ENCODE measurements around the gene CCDC197.

The CCDC197 gene

DNA sequence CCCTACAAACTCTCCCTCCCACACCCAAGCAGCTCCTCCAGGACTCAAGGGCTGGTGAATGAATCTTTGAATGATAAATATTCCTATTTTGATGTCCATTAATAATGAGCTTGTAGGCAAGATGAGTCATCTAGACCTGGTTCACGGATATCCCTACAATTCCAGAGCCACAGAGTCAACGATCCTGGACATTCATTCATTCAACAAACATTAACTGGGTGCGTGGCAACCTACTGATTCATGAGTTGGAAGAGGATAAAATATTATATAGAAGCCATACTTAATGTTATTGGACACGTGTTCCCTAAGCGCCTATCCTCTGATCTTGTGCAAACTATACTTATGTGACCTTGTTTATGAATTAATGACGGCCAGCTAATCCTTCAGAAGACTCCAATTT is 28.6 kb downstream of the CCDC197 start:
- DNase-seq (ENCODE audit: low read depth in 2 of 2): no peak

DNA sequence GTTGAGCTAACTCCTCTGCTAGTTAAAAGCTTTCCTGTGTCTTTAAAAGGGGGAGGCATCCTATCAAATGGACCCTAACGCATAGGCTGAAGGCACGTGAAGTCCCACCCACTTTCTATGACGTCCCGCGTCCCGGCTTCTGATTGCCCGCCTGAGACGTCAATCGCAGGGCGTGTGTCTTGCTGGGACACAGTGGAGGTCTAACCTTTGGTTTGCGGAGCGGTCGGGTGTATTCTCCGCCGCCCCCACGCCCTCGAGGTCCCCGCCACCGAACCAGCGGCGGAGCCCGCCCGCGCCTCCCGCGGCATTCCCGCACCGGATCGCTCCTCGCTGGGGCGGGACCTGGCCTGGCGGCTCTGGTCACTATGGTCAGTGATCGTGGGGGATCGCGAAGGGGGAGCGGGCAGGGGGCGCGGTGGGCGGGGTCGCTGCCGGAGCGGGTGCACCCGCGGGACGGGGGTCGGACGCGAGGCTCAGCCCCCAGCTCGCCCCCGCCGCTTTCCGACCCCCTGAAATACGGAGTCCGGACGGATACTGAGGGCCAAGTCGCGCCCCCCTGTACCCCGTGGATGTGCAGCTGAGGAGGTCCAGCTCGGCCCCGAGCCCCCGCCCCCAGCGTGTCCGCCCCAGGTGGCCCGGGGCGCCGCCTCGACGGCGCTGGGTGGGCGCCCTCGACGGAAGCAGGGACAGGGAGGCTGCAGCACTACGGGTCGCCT is 29.2 kb downstream of the CCDC197 start, which contains the start of gene OTUB2:
Gene OTUB2, plus strand, starts transcription at position 168 of the 716 bp plus-strand sequence. Its CDS starts 198 bp downstream, at position 366.
- peak; percentile 87 to 93 for DNase-seq (ENCODE audit: low read depth in 2 of 2)

DNA sequence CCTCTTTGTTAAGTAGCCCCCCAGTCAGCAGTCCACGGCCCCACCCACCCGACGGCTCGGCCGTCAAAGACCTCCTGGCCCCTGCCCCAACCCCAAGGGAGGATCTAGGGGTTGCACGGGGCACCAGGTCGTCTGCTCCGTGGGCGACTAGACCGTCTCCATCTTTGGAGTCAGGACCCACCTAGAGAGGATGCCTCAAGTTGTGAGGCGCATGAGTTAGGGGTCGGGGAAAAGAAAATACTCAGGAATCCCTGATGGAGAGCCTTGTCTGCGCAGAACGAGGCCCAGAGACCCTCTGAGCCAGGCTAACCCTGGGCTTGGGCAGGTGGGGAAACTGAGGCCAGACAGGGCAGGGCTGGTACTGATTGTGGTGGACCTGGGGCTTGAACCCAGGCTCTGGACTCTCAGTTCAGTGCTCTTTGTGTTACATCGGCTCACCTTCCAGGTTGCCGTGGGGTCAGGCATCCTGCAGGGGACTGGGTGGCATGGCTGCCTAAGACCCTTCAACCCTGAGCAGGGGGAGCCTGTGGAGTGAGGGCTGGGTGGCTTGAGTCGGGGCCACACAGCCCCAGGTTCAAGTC is 29.9 kb downstream of the CCDC197 start:
- no peak for DNase-seq (ENCODE audit: low read depth in 2 of 2)

DNA sequence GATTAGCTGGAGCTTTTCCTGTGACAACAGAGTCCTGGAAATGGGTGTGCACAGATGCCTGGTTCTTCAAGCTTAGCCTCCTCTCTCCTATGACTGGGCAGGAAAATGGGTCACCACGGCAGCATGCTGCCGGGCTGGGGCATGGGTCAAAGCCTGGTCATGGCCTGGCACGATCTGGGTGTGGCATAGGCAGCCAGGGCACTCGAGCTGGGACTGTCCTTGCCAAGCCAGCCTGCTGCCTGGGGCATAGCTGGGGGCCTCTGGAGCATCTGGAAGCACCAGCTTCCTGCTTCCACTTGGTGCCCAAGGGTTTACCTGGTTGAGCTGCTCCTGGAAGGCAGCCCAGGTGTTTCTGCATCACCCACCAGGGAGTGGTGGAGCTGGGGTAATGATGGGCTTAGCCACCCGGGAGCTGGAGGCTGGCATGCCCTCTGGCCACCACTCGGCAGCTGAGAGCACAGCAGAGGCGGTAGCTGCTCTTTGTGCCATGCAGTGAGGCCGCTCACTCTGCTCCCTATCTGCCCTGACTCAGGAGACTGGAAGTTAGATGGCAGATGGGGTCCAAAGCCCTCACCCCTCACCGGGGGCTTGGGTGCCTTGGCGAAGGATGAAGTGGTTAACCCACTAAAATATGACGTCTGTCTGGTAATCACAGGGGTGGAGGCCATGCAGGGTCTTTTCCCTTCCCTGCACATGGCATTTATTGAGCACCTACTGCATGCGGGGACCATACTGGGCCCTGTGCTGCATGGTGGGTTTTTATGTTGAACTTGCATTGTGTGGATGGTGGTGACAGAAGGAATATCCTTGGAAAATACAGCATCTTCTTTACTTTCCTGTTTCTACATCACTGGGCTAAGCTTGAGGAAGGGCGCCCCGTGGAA is 30.7 kb downstream of the CCDC197 start:
- DNase-seq (ENCODE audit: low read depth in 2 of 2): no peak

DNA sequence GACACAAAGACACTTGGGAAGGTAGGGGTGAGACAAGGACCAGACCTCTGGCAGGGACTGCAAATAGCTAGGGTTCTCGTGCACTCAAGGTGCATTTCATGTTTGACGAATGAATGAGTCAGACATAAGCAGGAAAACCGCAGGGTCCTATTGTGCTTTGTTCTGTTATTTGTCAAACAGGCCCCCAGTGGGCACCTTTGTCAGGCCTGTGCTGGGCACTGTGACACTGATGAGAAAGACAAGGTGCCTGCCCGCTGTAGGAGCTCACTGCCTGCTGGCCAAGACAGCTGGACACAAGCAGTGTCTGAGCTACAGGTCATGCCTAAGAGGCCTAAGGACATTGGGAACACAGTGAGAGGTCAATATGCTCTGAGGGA is 31.3 kb downstream of the CCDC197 start:
- no peak for DNase-seq (ENCODE audit: low read depth in 2 of 2)

DNA sequence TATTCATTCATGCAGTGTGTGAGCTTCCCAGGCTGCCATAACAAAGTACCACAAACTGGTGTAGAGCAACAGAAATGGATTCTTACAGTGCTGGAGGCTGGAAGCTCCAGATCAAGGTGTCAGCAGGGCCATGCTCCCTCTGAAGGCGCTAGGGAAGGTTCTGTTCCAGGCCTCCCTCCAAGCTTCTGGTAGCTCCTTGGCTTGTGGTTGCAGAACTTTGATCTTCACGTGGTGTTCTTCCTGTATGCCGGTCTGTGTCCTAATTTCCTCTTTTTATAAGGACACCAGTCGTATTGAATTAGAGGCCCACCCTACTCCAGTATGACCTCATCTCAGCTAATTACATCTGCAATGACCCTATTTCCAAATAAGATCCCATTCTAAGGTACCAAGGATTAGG is 32.2 kb downstream of the CCDC197 start:
- DNase-seq (ENCODE audit: low read depth in 2 of 2): no peak

DNA sequence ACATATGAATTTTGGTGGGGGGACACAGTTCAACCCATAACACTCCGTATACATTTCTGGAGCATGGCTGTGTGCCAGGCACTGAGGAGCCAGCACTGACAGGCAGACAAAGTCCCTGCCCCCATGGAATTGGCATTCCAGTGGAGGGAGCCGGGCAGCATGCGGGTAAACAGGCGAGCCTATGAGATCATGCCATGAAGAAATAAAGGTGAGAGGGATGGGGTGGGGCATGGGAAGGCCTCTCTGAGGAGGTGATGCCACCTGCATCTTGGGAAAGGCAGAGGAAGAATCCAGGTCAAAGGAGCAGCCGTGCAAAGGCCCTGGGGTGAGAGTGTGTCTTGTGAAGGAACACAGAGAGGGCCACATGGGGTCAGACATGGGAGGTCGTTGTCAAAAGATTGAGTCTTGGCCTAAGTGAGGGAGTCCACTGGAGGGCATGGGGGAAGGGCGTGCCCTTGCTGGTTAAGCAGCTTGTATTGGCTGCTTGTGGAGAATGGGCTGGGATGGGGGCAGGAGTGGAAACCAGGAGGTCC is 32.6 kb downstream of the CCDC197 start:
- no peak for DNase-seq (ENCODE audit: low read depth in 2 of 2)

DNA sequence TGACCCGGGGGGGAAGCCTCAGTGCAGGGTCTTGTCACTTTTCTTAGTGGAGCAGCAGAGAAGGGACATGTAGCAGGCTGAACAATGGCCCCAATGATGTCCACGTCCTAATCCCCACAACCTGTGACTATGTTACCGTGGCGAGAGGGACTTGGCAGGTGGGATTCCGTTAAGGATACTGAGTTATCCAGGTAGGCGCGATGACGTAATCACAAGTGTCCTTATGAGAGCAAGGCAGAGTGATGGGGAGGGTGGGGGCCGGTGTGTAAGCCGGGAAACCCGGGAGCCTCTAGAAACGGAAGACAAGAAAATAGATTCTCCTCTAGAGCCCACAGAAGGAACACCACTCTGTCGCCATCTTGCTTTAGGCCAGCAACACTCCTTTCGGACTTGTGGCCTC is 33.5 kb downstream of the CCDC197 start:
- DNase-seq (ENCODE audit: low read depth in 2 of 2): no peak

DNA sequence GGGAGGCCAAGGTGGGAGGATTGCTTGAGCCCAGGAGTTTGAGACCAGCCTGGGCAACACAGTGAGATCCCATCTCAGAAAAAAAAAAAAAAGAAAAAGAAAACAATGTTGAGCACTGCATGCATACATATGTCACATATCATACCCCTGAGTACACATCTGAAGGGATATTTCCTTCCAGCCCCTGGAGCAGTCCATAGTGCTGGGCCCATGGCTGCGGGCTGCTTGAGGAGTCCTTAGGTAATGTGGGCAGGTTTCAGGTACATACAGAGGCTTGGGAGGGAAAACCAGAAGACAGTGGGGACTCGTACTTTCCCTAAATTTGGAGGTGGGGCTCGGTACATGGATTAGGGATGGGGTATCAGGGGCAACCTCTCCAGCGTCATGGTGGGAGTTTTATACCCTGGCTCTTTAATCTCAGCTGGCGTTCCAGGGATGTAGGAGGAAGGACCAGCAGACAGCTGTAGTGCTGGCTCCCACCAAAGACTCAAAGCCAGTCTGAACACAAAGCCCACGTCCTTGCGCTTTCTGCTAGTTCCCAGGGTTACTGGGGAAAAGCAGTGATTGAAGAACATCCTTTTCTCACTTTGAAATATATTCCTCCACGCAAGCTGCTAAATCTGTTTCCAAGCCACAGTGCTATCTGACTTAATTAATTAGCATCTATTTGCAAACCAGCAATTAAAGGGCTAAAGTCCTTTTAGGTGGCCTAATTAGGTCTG is 34.2 kb downstream of the CCDC197 start:
- DNase-seq (ENCODE audit: low read depth in 2 of 2): no peak

DNA sequence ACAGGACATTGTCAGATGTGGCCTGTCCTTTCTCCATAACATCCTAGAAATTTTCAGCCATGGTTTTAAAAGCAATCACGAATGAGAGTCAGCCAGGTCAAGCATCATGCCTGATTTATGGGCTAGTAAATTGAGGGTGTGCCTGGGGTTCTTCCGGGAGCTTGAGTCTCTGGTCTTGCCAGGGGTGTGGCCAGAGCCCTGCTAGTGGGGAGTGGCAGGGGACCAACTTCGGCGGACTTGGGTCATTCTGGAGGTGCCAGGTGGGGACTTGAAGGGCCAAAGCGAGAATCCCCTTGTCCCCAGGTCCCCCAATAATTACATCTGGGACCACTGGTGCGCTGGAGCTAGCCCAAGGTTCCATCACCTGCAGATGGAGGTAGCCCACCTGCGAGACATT is 34.8 kb downstream of the CCDC197 start:
- DNase-seq (ENCODE audit: low read depth in 2 of 2): no peak

DNA sequence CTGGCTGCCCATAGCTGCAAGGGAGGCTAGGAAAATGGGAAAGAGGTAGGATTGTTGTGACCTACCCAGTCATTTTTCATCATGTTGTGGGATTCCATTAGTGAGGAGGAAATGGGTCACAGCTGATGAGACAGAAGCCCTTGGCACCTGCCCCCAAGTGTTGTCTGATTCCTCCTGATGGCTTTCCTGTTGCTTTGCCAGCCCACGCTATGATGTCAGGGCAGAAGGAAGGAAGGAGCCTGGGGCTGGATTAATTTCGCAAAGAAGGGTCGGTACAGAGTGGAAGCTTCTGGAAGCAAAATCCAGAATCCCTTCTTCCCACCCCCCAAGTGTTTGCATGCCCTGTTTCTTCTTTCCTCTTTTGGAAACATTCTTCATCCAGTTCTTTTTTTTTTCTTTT is 37.8 kb downstream of the CCDC197 start:
- no peak for DNase-seq (ENCODE audit: low read depth in 2 of 2)

DNA sequence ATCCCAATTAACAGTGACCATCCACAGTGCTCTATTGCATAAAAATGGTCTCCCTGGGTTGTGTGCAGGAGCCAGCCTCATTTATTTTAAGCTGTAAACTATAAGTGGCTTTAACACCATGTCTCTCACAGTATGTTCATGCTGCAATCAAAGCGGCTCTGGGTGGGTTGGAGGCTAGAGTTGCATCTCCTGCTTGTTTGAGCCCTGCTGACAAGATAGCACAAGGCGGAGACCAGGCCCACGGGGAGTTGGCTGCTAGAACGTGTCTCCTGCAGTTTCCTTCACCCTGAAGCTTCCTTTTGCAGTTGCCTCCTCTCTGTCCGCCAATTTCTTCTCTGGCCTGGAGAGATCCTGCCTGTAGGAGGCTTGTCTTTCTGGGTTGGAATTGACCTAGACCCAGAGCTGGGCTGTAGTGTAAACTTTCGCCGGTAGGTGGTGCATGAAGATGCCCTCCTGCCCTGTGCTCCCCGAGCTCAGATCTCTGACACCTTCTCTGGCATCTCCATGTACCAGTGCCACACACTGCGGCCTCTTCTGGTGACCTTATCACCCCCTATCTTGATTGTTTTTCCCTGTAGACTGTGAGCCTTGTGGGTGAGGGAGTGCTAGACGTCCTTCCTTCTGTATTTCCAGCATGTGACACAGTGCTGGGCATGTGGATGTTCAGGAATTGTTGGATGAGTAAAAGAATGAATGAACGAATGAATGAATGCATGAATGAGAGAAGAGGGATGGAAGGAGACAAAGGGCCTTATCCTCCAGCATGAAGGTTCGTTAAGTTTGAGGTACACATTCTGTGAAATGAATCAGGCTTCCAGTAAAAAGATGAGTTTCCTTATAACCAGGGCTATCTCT is 39.4 kb downstream of the CCDC197 start:
- peak; percentile 39 to 70 for DNase-seq (ENCODE audit: low read depth in 2 of 2)

DNA sequence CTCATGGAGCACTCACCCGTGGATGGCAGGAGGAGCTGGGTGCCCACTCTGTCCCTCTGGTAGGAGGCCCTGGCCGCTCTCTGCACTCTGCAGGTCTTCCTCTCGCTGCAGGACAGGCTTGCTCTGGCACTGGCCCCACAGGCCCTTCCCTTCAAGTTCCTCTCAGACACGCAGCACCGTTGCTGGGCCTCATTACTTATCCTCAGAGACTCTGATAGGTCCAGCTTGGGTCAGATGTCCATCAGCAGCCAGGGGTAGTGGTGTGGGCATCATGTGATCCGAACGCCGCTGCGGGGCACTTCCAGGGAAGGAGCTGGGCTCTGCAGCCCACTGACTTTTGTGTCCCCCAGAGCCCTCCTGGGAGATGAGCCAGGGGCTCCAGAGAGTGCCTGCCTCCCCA is 40.9 kb downstream of the CCDC197 start:
- no peak for DNase-seq (ENCODE audit: low read depth in 2 of 2)

DNA sequence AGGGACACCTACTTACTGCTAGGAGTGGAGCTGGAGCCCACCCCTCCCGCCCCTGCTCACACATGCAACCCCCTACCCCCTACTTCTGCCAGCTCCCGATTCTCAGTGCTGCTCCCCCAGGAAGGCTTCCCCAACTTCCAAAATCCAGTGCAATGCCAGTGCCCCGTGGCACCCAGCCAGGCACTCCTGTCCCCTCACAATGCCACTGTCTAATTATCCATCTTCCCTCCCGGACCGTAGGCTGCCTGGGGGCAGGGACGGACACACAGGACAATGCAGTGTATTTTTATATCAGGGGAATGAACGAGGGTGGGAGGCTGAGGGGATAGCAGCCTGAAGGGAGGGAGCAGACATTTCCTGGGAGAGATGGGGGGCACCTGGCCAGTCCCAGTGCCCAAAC is 41.4 kb downstream of the CCDC197 start:
- DNase-seq (ENCODE audit: low read depth in 2 of 2): no peak

DNA sequence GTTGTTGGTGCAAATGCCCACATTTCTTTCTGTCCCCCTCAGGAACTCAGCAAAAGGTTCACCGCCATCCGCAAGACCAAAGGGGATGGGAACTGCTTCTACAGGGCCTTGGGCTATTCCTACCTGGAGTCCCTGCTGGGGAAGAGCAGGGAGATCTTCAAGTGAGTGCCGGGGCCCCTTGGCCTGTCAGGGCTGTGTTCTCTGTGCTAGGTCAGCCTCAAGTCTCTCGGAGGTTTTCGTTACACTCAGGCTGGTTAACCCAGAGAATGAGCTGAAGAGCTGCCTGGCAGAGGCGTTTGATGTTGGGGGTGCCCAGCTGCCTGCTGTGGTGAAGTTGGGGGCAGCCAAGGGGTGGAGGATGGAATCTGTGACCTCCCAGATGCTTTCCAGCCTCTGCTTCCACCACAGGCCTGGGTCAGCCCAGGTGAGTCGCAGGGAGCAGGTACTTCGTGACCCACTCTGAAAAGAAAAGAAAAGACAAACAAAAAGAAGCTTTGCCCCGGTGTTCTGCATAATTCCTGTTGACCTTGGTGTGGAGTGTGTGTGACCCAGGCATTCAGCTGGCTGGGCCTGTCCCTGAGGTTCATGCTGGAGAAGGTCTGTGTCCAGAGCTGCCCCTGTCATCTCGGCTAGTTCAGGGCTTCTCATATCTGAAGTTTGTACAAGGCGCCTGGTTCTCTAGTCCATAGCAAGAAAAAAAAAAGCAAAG is 42.0 kb downstream of the CCDC197 start:
- no peak for DNase-seq (ENCODE audit: low read depth in 2 of 2)

DNA sequence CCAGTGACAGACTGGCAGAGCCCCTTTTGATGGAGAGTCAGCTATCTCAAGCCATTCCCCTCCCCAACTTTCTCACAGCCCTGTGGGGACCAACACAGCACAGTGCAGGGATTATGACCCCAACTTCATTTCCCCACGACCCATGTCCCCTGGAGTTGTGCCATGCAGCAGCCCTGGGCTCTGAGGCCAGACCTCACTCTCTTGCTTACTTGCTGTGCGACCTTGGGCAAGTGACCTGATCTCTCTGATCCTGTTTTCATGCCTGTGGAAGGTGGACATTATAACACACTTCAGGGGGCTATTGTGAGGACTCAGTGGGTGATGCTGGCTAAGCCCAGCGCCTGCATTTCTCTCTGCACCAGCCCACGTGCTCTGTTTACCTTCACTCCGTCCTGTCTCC is 43.1 kb downstream of the CCDC197 start:
- no peak for DNase-seq (ENCODE audit: low read depth in 2 of 2)

DNA sequence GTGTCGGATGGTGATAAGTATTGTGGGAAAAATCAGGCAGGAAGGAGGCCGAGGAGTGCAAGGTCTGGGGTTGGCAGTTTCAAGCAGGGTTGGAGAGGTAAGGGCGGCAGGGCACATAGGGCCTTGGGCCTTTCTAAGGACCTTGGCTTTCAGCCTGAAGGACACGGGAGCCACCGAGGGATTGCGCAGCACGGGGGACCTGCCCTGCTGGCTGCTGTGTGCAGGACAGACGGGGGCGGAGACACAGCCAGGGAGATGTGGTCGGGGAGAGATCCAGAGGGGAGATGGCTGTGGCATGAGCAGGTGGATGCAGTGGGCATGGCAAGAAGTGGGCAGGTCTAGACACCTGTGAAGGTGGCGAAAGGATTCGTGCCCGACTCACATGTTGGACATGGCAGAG is 43.7 kb downstream of the CCDC197 start:
- DNase-seq (ENCODE audit: low read depth in 2 of 2): no peak

DNA sequence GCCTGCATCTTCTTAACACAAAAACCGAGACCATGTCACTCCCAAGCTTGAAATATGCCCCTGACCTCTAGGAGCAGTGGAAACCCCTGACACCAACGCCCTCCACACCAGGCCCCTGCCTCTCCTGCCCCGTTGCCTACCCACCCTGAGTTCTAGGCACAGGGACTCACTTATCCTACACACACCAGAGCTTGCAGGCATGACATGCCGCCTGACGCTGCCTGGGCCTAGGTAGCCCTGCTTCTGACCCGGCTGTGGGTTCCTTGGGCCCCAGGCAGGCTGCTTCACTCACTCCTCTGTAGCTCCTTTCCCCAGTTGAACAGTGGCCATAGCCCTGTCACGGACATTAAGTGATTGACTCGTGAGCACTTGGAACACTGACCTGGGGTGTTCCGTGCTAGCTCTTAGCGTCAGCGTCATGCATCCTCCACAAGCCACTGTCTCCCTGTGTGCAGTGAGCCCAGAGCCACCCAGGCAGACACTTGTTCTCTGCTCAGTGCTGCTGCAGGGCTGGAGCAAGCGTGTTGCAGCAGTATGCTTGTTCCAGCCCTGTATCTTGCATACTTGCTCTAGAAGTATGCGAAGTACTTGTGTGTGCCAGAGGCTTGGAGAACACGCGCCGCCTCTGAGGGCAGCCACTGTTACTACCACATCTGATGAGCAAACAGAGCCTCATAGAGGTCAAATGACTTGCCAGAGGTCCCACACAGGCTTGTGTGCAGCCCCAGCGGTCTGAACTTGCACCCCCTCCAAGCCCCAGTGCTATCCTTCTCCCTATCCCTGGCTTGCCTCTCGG is 44.6 kb downstream of the CCDC197 start:
- DNase-seq (ENCODE audit: low read depth in 2 of 2): no peak

DNA sequence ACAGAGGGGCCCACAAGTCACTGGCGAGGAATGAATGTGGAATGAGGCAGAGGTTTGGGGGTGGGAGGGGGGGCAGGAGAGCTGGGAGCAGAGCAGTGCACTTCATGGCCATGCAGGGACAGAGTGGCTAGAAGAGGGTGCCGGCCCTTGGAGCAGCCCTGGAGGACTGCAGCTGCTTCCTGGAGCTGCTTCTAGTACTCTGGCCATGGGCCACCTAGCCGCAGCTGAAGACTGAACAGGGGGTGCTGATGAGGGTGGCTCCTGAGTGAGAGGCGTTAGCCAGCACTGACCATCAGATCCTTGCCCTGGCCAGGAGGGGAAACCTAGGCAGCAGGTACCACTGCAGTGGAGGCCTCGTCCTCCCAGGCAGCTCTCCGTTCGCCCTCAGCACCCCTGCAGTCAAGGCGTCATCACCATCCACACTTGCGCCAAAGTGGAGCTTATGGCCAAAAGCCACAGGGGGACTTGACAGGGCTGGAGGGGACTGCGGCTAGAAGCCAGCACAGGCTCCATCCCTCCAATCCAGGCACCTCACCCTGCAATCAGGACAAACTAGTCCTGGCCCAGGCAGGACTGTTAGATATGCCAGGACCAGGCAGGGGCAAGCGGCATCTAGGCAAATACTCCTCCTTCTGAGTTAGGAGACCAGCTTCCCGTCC is 45.5 kb downstream of the CCDC197 start:
- DNase-seq (ENCODE audit: low read depth in 2 of 2): no peak

Measured in stimulated activated CD4-positive, alpha-beta T cell treated with anti-CD3 and anti-CD28 coated beads, Interleukin-1b, Interleukin-23, amount 100 ng/mL, for 1 hour (primary cell).